NB4 (cell line): ENCODE data around the gene RAB15.
A peak's percentile ranks its signal among the peaks of the same experiment; 100 is the strongest.

Source experiments
- CTCF ChIP-seq: IDR thresholded peaks from one replicate; pipeline ENCODE4 v1.5.1; 2012; ENCODE audit warnings: low read depth, low read length
- POLR2A ChIP-seq: IDR thresholded peaks from 2 replicates; pipeline ENCODE4 v1.6.1; 2011; ENCODE audit warnings: mild to moderate bottlenecking; ENCODE audit not compliant: insufficient read length; ENCODE audit errors: extremely low read depth

GRCh38 chr14:64986648-64987437 is 14.7 kb upstream of the RAB15 start, which contains the start of gene FNTB:
- TF ChIP-seq CTCF: peak; percentile 56
- TF ChIP-seq POLR2A: peak; percentile 69
